SK-N-MC (cell line): ENCODE results near the gene C4BPB.

Experiments used
- EZH2 ChIP-seq: fragments of 200-600 bp; sonication (generic); IDR thresholded peaks from one replicate; pipeline ENCODE4 v1.6.1; 2017; ENCODE audit warnings: antibody characterized with exemption
- POLR2AphosphoS5 ChIP-seq: IDR thresholded peaks from 2 replicates; pipeline ENCODE4 v1.6.1; 2012; ENCODE audit warnings: mild to moderate bottlenecking, low read depth, low read length, borderline replicate concordance

DNA sequence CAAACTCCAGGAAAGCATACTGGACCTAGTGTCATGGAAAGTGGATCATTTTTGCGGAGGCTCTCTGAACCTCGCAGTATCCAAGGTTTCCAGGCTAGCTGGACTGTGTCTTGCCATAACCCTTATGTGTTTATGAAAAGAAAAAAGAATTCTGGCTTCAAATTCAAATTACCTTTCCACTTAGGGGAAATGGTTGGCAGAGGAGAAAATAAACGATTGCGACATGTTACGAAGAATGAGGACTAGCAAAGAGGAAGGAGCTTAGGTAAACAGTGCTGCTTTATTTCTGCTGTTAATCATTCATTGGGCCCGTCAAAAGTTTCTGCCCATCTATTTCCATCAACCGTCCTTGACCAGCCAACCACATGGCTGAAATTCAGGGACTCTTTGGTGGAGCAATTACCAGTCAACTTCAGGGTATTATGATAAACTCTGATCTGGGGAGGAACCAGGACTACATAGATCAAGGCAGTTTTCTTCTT is 15.3 kb downstream of the C4BPB start, which contains the start of gene C4BPA:
- TF ChIP-seq POLR2AphosphoS5 (no peak), EZH2 (no peak)
